Measurements from ENCODE around the gene CPA1. TPM values are rescaled to one million over a fixed set of nuclear protein-coding genes. Genes with fewer than 3 reads are reported as not detected.

The CPA1 gene
- total RNA-seq, 5 donors from 2014 or later (not counting 1 experiment from before 2014, with no cell fraction given) = 15.8 to 22.5 (median 16.0) TPM; not detected in 2

DNA sequence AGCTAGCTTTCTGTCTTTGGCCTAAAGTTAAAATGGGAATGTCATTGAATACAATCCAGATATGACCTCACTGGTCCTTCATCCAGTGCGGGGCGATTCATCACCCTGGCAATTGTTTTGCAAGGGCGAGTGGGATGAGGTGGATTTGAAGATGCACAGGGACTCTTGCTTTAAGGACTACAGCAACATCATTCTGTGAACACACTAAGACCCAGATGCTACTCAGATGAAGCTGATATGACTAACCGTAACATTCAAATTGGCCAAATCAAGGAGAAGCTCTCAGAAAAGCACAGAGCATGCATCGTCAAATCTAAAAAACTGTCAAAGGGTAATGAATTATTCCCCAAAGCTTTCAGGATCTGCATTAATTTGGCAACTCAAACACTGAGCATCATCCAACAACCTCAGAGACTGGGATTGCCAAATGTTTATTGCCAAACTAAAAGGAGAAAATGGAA, 12.8 kb downstream of the CPA1 start:
- ChIA-PET POLR2A (interaction anchor here in 1 of 2 donors (0.6 to 0.7 kb wide), 2 partner anchors 9 to 227 kb away, joined by 3 read pairs; no protein-coding TSS in a partner anchor), CTCF (no interaction called here)
- no peak overlapping the region for H3K27ac ChIP-seq (ENCODE audit: low read length)
- H3K4me3 ChIP-seq (ENCODE audit: control insufficient read depth in 1 of 2, extremely low read depth in 1 of 2, low read length in 1 of 2) = no peak overlapping the region
- H3K27me3 ChIP-seq (replicated peaks in 1 of 2; ENCODE audit: control insufficient read depth in 2 of 2, extremely low read depth in 1 of 2, insufficient read depth in 2 of 2, low read length in 1 of 2) = no peaks in the 10 kb centered on the region
- H3K9me3 ChIP-seq = no peaks in the 10 kb centered on the region
- Mint-ChIP-seq H3K36me3 (peaks cover 1% of the 10 kb centered on the region), H3K27me3 (no peaks in the 10 kb centered on the region), H3K9me3 (no peaks in the 10 kb centered on the region), H3K4me1 (peaks cover 20 to 27% (median 25%) of the 10 kb centered on the region in 3 donors), H3K4me3 (peak overlapping the region in 1 of 3 donors; percentile 72), H3K27ac (peak overlapping the region; percentile 90 to 96)
- WGBS (ENCODE audit: insufficient coverage) = 90% methylated on average over 2 of the region's 5 CpGs
- H3K36me3 ChIP-seq (ENCODE audit: control insufficient read depth in 2 of 2, extremely low read depth in 1 of 2, insufficient read depth in 1 of 2, low read length in 1 of 2) = peaks cover 0 to 4% of the 10 kb centered on the region in 2 donors
- peaks cover 11 to 15% of the 10 kb centered on the region in 2 experiments for H3K4me1 ChIP-seq (ENCODE audit: control insufficient read depth in 1 of 2, extremely low read depth in 1 of 2, insufficient read depth in 2 of 2, low read length in 2 of 2)
- DNase-seq (no peak), ATAC-seq (replicated peaks in 1 of 4) (no peak)

DNA sequence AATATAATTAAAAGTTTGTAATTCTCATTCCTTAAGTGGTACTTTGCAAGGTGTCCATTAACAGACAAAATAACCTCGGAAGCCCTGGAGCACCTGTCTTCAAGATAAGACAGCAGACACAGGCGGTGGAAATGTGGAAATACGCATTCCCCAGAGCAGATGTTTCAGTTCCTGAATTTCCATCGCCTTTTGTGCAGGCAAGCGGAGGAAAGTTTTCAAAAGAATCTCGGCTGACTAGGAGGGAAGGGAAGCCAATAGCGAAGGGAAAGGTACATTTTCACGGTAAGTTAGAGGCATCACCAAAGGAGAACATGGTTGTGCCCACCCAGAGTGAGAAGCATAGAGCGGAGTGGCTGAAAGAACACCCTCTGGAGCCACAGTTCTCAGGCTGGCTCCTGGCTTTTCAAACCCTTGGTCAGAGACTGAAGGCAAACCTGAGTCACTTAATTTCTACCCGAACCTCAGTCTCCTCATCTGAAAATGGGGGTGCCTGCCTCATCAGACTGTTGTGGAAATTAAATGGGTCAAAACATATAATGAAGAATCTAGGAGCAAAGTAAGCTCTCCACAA, 13.6 kb downstream of the CPA1 start:
- Mint-ChIP-seq H3K27ac (peak overlapping the region; percentile 90 to 96), H3K27me3 (no peaks in the 10 kb centered on the region), H3K4me1 (peaks cover 20 to 27% (median 25%) of the 10 kb centered on the region in 3 donors), H3K36me3 (peaks cover 9% of the 10 kb centered on the region), H3K4me3 (peak overlapping the region; percentile 58 to 72 (median 67)), H3K9me3 (no peaks in the 10 kb centered on the region)
- H3K4me1 ChIP-seq (ENCODE audit: control insufficient read depth in 1 of 2, extremely low read depth in 1 of 2, insufficient read depth in 2 of 2, low read length in 2 of 2) = peaks cover 11 to 15% of the 10 kb centered on the region in 2 experiments
- H3K4me3 ChIP-seq (ENCODE audit: control insufficient read depth in 1 of 2, extremely low read depth in 1 of 2, low read length in 1 of 2) = no peak overlapping the region
- ATAC-seq (replicated peaks in 1 of 4) = peak in 3 of 4 experiments; percentile 4 to 30 (median 7)
- peaks cover 0 to 4% of the 10 kb centered on the region in 2 donors for H3K36me3 ChIP-seq (ENCODE audit: control insufficient read depth in 2 of 2, extremely low read depth in 1 of 2, insufficient read depth in 1 of 2, low read length in 1 of 2)
- ChIA-PET POLR2A (interaction anchor here in 1 of 2 donors (0.7 kb wide), 1 partner anchor 9 kb away, joined by 3 read pairs; no protein-coding TSS in a partner anchor), CTCF (interaction anchor here in 1 of 2 donors (0.6 to 1.0 kb wide), 2 partner anchors 324 to 1724 kb away, joined by 3 to 5 read pairs; partner anchors contain the start of gene KLHDC10)
- H3K9me3 ChIP-seq = no peaks in the 10 kb centered on the region
- peak overlapping the region; percentile 22 for H3K27ac ChIP-seq (ENCODE audit: low read length)
- H3K27me3 ChIP-seq (replicated peaks in 1 of 2; ENCODE audit: control insufficient read depth in 2 of 2, extremely low read depth in 1 of 2, insufficient read depth in 2 of 2, low read length in 1 of 2) = no peaks in the 10 kb centered on the region
- no peak for DNase-seq
- WGBS (ENCODE audit: insufficient coverage) = 61% methylated on average over 7 of the region's 10 CpGs

DNA sequence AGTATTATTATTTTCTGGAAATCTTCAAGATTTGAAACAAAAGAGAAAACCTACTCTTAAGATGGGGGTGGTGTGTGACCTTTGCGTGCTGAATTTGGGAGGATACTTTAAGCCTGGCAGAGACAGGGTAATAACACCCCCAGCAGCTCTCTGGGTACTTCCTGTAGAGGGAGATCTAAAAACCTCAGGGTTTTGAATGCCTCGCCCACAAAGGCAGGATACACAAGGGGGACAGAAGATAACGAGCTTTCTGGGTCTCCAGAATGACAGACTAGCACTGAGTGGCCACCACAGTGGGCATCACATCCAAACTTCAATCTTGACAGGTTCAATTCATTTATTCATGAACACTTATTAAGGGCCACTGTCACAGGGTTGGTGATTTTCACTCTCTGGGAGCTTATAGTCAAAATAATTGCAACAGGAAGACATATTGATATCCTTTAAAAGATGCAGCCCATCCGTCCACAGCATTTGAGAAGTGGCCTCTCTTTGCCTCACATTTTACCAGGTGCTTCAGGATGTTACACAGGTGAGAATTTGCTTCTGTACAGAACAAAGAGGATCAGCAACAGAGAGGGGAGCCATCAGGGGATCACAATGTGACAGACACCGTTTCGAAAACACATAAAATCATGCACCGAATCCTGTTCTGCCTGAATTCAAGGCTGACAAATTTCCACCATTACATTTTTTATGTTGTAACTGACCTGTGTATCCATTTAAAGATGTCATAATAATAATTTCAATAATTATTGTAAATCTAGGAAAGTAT, 14.3 kb downstream of the CPA1 start:
- Mint-ChIP-seq H3K36me3 (peaks cover 9% of the 10 kb centered on the region), H3K4me1 (peaks cover 20 to 27% (median 25%) of the 10 kb centered on the region in 3 donors), H3K27ac (peak overlapping the region; percentile 90 to 96), H3K9me3 (no peaks in the 10 kb centered on the region), H3K27me3 (no peaks in the 10 kb centered on the region), H3K4me3 (peak overlapping the region; percentile 58 to 72 (median 67))
- Histone ChIP-seq H3K36me3 (ENCODE audit: control insufficient read depth in 2 of 2, extremely low read depth in 1 of 2, insufficient read depth in 1 of 2, low read length in 1 of 2) (peaks cover 0 to 4% of the 10 kb centered on the region in 2 donors), H3K27ac (ENCODE audit: low read length) (peak overlapping the region; percentile 22), H3K9me3 (no peaks in the 10 kb centered on the region), H3K27me3 (replicated peaks in 1 of 2; ENCODE audit: control insufficient read depth in 2 of 2, extremely low read depth in 1 of 2, insufficient read depth in 2 of 2, low read length in 1 of 2) (no peaks in the 10 kb centered on the region), H3K4me3 (ENCODE audit: control insufficient read depth in 1 of 2, extremely low read depth in 1 of 2, low read length in 1 of 2) (peak overlapping the region in 1 of 2 donors; percentile 5), H3K4me1 (ENCODE audit: control insufficient read depth in 1 of 2, extremely low read depth in 1 of 2, insufficient read depth in 2 of 2, low read length in 2 of 2) (peaks cover 11 to 15% of the 10 kb centered on the region in 2 experiments)
- WGBS (ENCODE audit: insufficient coverage) = 6% methylated on average over 2 of the region's 7 CpGs
- ChIA-PET POLR2A (interaction anchor here in 1 of 2 donors (0.7 kb wide), 1 partner anchor 9 kb away, joined by 3 read pairs; no protein-coding TSS in a partner anchor), CTCF (interaction anchor here in 1 of 2 donors (0.6 to 1.0 kb wide), 2 partner anchors 325 to 1724 kb away, joined by 3 to 5 read pairs; partner anchors contain the start of gene KLHDC10)
- ATAC-seq (replicated peaks in 1 of 4) = peak; percentile 98 to 99 (median 99)
- DNase-seq = peak in 34 of 35 experiments; percentile 10 to 67 (median 27)

DNA sequence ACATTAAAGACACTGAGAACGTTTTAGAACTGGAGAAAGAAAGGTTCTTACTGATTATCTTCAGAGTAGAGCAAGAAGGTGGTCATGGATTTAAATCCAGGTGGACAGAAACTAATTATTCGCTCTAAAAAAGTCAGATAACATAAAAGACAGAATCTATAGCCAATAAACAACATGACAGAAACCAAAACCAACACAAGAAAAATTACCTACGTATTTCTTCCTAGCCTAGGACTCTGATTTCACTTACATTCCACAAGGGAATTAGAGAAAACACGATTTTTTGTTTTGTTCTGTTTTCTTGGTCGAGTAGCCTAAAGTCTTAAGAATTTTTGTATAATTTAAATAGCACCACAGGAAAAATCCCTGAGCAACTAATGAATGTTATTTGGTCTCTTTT, 15.1 kb downstream of the CPA1 start:
- no peak for DNase-seq
- H3K4me3 Mint-ChIP-seq = peak overlapping the region in 2 of 3 donors; percentile 67 to 72
- peaks cover 0 to 4% of the 10 kb centered on the region in 2 donors for H3K36me3 ChIP-seq (ENCODE audit: control insufficient read depth in 2 of 2, extremely low read depth in 1 of 2, insufficient read depth in 1 of 2, low read length in 1 of 2)
- H3K27ac ChIP-seq (ENCODE audit: low read length) = no peak overlapping the region
- peaks cover 20 to 27% (median 25%) of the 10 kb centered on the region in 3 donors for H3K4me1 Mint-ChIP-seq
- no peaks in the 10 kb centered on the region for H3K9me3 ChIP-seq
- ATAC-seq (replicated peaks in 1 of 4) = no peak
- peaks cover 16% of the 10 kb centered on the region for H3K36me3 Mint-ChIP-seq
- no peaks in the 10 kb centered on the region for H3K27me3 ChIP-seq (replicated peaks in 1 of 2; ENCODE audit: control insufficient read depth in 2 of 2, extremely low read depth in 1 of 2, insufficient read depth in 2 of 2, low read length in 1 of 2)
- POLR2A ChIA-PET = no interaction called here
- CTCF ChIA-PET = interaction anchor here in 1 of 2 donors (0.5 kb wide), 1 partner anchor 128 kb away, joined by 5 read pairs; no protein-coding TSS in a partner anchor
- H3K4me1 ChIP-seq (ENCODE audit: control insufficient read depth in 1 of 2, extremely low read depth in 1 of 2, insufficient read depth in 2 of 2, low read length in 2 of 2) = peaks cover 11 to 15% of the 10 kb centered on the region in 2 experiments
- no peaks in the 10 kb centered on the region for H3K9me3 Mint-ChIP-seq
- peak overlapping the region; percentile 57 to 96 for H3K27ac Mint-ChIP-seq
- WGBS (ENCODE audit: insufficient coverage) = 100% methylated on average over 1 of the region's 5 CpGs
- no peak overlapping the region for H3K4me3 ChIP-seq (ENCODE audit: control insufficient read depth in 1 of 2, extremely low read depth in 1 of 2, low read length in 1 of 2)
- H3K27me3 Mint-ChIP-seq = no peaks in the 10 kb centered on the region

DNA sequence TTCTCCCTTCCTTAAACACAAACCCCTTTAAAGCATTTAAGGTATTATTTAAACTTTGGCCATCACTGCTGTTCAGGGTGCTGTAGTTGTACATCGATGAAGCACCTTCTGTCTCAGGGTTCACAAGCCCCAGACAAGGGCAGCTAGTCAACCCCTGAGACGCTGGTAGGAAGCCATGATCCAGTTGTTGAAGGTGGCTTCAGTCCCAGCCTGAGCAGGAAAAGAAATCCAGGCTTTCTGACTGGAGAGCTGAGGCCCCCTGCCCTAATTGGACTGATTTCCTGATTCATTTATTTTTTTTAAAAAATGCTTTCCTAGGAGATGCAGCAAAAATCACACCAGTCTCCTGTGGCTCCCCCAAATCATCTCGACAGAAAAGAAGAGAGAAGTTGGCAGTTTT, 15.8 kb downstream of the CPA1 start:
- no peaks in the 10 kb centered on the region for H3K27me3 Mint-ChIP-seq
- CTCF ChIA-PET = interaction anchor here (0.5 to 0.6 kb wide), 2 partner anchors 91 to 128 kb away, joined by 3 to 5 read pairs; no protein-coding TSS in a partner anchor
- H3K4me1 Mint-ChIP-seq = peaks cover 20 to 27% (median 25%) of the 10 kb centered on the region in 3 donors
- no peaks in the 10 kb centered on the region for H3K27me3 ChIP-seq (replicated peaks in 1 of 2; ENCODE audit: control insufficient read depth in 2 of 2, extremely low read depth in 1 of 2, insufficient read depth in 2 of 2, low read length in 1 of 2)
- peak overlapping the region; percentile 16 to 78 for H3K27ac Mint-ChIP-seq
- no peaks in the 10 kb centered on the region for H3K9me3 ChIP-seq
- ATAC-seq (replicated peaks in 1 of 4) (no peak), DNase-seq (no peak)
- H3K4me3 Mint-ChIP-seq = peak overlapping the region in 2 of 3 donors; percentile 16 to 28
- H3K4me3 ChIP-seq (ENCODE audit: control insufficient read depth in 1 of 2, extremely low read depth in 1 of 2, low read length in 1 of 2) = no peak overlapping the region
- H3K36me3 Mint-ChIP-seq = peaks cover 21% of the 10 kb centered on the region
- H3K36me3 ChIP-seq (ENCODE audit: control insufficient read depth in 2 of 2, extremely low read depth in 1 of 2, insufficient read depth in 1 of 2, low read length in 1 of 2) = peaks cover 0 to 4% of the 10 kb centered on the region in 2 donors
- WGBS (ENCODE audit: insufficient coverage) = 100% methylated on average over 1 of the region's 3 CpGs
- no peak overlapping the region for H3K27ac ChIP-seq (ENCODE audit: low read length)
- POLR2A ChIA-PET = no interaction called here
- H3K9me3 Mint-ChIP-seq = no peaks in the 10 kb centered on the region
- peaks cover 11 to 15% of the 10 kb centered on the region in 2 experiments for H3K4me1 ChIP-seq (ENCODE audit: control insufficient read depth in 1 of 2, extremely low read depth in 1 of 2, insufficient read depth in 2 of 2, low read length in 2 of 2)

Measured in T-cell (primary cell).